Omental fat pad (tissue), 4 donors: ENCODE data around the gene KCNE5. TPM values are rescaled to one million over a fixed set of nuclear protein-coding genes. Genes with fewer than 3 reads are reported as not detected.
"Not testable (repeated sequence)": the region's sequence is repeated elsewhere in the genome, so short reads cannot be mapped to it uniquely, and the experiment has no call there.

Experiments used
- ATAC-seq: fragments of 150-250 bp; one replicate; pipeline ENCODE4 v1.9.1; 2016; ENCODE audit warnings: mild to moderate bottlenecking, moderate library complexity; ENCODE audit not compliant: low FRiP score
- DNase-seq: peaks from one replicate; pipeline ENCODE4 v3.0.0-alpha.2; 2019; ENCODE audit warnings: low spot score
- total RNA-seq, 4 donors: library from RNA; depleted of rRNA; stranded (reverse); fragments of >200 nt; gene quantifications; one replicate each; pipeline ENCODE4 v1.1.0, GENCODE V29; 2016
- TF ChIP-seq, protein P1 (sequence below), 3 donors: fragments of 450-650 bp; IDR thresholded peaks; one replicate each; pipeline ENCODE4 v1.5.1; 2016 to 2017; ENCODE audit warnings: antibody characterized with exemption in 3 of 3, mild to moderate bottlenecking in 3 of 3, moderate library complexity in 2 of 3

KCNE5 gene
- total RNA-seq = 1 to 10 TPM in 3 of 4 donors, under 1 TPM in 1; 0.79 to 3.8 (median 2.1) TPM

GRCh38 chrX:109624641-109625616, at the start of gene KCNE5:
KCNE5 (minus strand) TSS chrX:109625172; CDS start chrX:109625020, 152 bp downstream.
- TF ChIP-seq, protein P1, sequence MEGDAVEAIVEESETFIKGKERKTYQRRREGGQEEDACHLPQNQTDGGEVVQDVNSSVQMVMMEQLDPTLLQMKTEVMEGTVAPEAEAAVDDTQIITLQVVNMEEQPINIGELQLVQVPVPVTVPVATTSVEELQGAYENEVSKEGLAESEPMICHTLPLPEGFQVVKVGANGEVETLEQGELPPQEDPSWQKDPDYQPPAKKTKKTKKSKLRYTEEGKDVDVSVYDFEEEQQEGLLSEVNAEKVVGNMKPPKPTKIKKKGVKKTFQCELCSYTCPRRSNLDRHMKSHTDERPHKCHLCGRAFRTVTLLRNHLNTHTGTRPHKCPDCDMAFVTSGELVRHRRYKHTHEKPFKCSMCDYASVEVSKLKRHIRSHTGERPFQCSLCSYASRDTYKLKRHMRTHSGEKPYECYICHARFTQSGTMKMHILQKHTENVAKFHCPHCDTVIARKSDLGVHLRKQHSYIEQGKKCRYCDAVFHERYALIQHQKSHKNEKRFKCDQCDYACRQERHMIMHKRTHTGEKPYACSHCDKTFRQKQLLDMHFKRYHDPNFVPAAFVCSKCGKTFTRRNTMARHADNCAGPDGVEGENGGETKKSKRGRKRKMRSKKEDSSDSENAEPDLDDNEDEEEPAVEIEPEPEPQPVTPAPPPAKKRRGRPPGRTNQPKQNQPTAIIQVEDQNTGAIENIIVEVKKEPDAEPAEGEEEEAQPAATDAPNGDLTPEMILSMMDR (IDR thresholded peaks at IDR 0.05) = no peak
- no peak for DNase-seq
- no peak for ATAC-seq

GRCh38 chrX:109672239-109672638, 47.3 kb upstream of the KCNE5 start:
- DNase-seq (no peak), ATAC-seq (no peak)
- TF ChIP-seq, protein P1 (IDR thresholded peaks at IDR 0.05) = no peak

- ATAC-seq, DNase-seq: not testable (repeated sequence)
Observed at GRCh38 chrX:109671170-109671569, 46.2 kb upstream of the KCNE5 start.

DNA sequence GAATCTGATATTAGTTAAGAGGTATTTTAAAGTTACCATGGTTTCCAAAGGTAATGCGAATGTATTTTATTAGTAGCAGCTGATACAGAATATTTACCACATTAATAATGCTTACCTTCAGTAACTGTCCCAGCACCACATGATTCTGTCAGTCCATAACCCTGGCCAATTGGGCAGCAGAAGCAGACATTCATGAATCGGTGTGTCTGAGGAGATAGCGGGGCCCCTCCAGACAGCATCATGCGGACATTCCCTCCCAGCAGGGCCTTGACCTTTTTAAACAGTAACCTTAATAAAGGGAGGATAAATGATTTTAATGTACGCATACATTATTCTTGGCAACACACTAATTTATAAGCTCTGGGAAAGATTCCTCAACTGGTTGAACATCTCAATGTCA, 43.0 kb upstream of the KCNE5 start:
- TF ChIP-seq, protein P1 (IDR thresholded peaks at IDR 0.05) = no peak
- DNase-seq (no peak), ATAC-seq (no peak)

- ATAC-seq (no peak), DNase-seq (no peak)
- TF ChIP-seq, protein P1 (IDR thresholded peaks at IDR 0.05) = no peak
Observed at GRCh38 chrX:109660435-109661143, 35.6 kb upstream of the KCNE5 start.

- DNase-seq (no peak), ATAC-seq (no peak)
- TF ChIP-seq, protein P1 (IDR thresholded peaks at IDR 0.05) = no peak
Observed at GRCh38 chrX:109658391-109658790, 33.4 kb upstream of the KCNE5 start.

GRCh38 chrX:109657364-109657763, 32.4 kb upstream of the KCNE5 start:
- ATAC-seq, DNase-seq: not testable (repeated sequence)
